Keratinocyte (primary cell): Measurements from ENCODE around the gene PHRF1. TPM values are rescaled to one million over a fixed set of nuclear protein-coding genes. Genes with fewer than 3 reads are reported as not detected.

Source experiments
- DNase-seq: peaks from one replicate; pipeline ENCODE4 v3.0.0-alpha.2; 2011; ENCODE audit warnings: low read depth, missing footprints, low spot score
- FAIRE-seq: peaks from 2 replicates; lab custom pipeline; 2011; peaks lifted over from hg19 to GRCh38; lab: Jason Lieb, UNC
- H2AFZ ChIP-seq: 2 replicates; pipeline ENCODE4 v1.6.0; 2012; ENCODE audit warnings: low read length, control low read depth, inconsistent platforms; ENCODE audit not compliant: control insufficient read depth
- H3K27ac ChIP-seq: 2 replicates; pipeline ENCODE4 v1.5.1; 2011; ENCODE audit warnings: low read length; ENCODE audit not compliant: control insufficient read depth, insufficient read depth
- H3K27me3 ChIP-seq: 3 replicates; pipeline ENCODE4 v1.6.0; 2011; ENCODE audit warnings: low read length; ENCODE audit not compliant: control insufficient read depth, insufficient read depth; ENCODE audit errors: extremely low read depth
- H3K36me3 ChIP-seq, 2 experiments: 2 replicates in 1 of 2; 3 replicates in 1 of 2; pipeline ENCODE4 v1.5.1; 2011; ENCODE audit warnings: low read length in 2 of 2, mild to moderate bottlenecking in 1 of 2; ENCODE audit not compliant: control insufficient read depth in 2 of 2, insufficient read depth in 2 of 2; ENCODE audit errors: extremely low read depth in 1 of 2
- H3K4me1 ChIP-seq: 3 replicates; pipeline ENCODE4 v1.5.1; 2011; ENCODE audit warnings: low read length; ENCODE audit not compliant: control insufficient read depth, insufficient read depth; ENCODE audit errors: extremely low read depth
- H3K4me2 ChIP-seq: 3 replicates; pipeline ENCODE4 v1.6.0; 2011; ENCODE audit warnings: low read depth, low read length; ENCODE audit not compliant: control insufficient read depth, insufficient read depth; ENCODE audit errors: extremely low read depth
- H3K4me3 ChIP-seq, 3 experiments: fragments of 200-600 bp in 1 of 3; sonication (generic) in 1 of 3; 2 replicates in 2 of 3; 3 replicates in 1 of 3; pipeline ENCODE4 v1.5.1; 2011 to 2016; ENCODE audit warnings: low read length in 3 of 3, mild to moderate bottlenecking in 3 of 3, control low read depth in 2 of 3, inconsistent platforms in 1 of 3, low read depth in 1 of 3, mixed read lengths in 1 of 3, mixed run types in 1 of 3, moderate library complexity in 1 of 3; ENCODE audit not compliant: control insufficient read depth in 2 of 3, insufficient read depth in 2 of 3; ENCODE audit errors: extremely low read depth in 1 of 3
- H3K79me2 ChIP-seq: 2 replicates; pipeline ENCODE4 v1.6.0; 2012; ENCODE audit warnings: low read length; ENCODE audit not compliant: control insufficient read depth, insufficient read depth
- H3K9ac ChIP-seq: 3 replicates; pipeline ENCODE4 v1.6.0; 2011; ENCODE audit warnings: low read length; ENCODE audit not compliant: control insufficient read depth, insufficient read depth; ENCODE audit errors: extremely low read depth
- H3K9me1 ChIP-seq: 3 replicates; pipeline ENCODE4 v1.6.0; 2011; ENCODE audit warnings: low read length; ENCODE audit not compliant: control insufficient read depth, insufficient read depth; ENCODE audit errors: extremely low read depth
- H3K9me3 ChIP-seq: 2 replicates; pipeline ENCODE4 v1.5.1; 2012; ENCODE audit warnings: low read depth, low read length; ENCODE audit not compliant: control insufficient read depth
- H4K20me1 ChIP-seq: 3 replicates; pipeline ENCODE4 v1.6.0; 2011; ENCODE audit warnings: low read length; ENCODE audit not compliant: control insufficient read depth, insufficient read depth; ENCODE audit errors: extremely low read depth
- EZH2 ChIP-seq: IDR thresholded peaks from one replicate; pipeline ENCODE4 v1.6.1; 2012; ENCODE audit warnings: inconsistent platforms, mild to moderate bottlenecking, low read length, moderate library complexity
- dilution Hi-C: fragments of 300-500 bp; cut with MboI; formaldehyde crosslinking; loops from one replicate; pipeline ENCODE4 v1.7.0; 2020; ENCODE audit warnings: low sequenced_read_pairs; ENCODE audit not compliant: extremely low pct_ligation_motif_present
- polyA plus RNA-seq, 5 experiments: library from polyadenylated mRNA; depleted of rRNA in 3 of 5; stranded (reverse) in 3 of 5; stranded (forward) in 1 of 5; unstranded in 1 of 5; fragments of >200 nt; gene quantifications; 1 replicate in 1 of 5; 2 replicates in 3 of 5; 3 replicates in 1 of 5; pipeline versions ENCODE4 v1.2.1 to v1.2.3, GENCODE V29; 2011 to 2012; ENCODE audit warnings: missing spikeins in 2 of 5, low read depth in 1 of 5, low replicate concordance in 1 of 5
- TF ChIP-seq, protein P1 (sequence below), 3 experiments: IDR thresholded peaks in 1 of 3; conservative IDR thresholded peaks in 1 of 3; optimal IDR thresholded peaks in 1 of 3; 2 replicates in 2 of 3; 3 replicates in 1 of 3; pipeline versions ENCODE3 to v1.5.1; 2011; ENCODE audit warnings: low read length in 3 of 3, mild to moderate bottlenecking in 3 of 3, moderate library complexity in 2 of 3, control low read depth in 1 of 3, inconsistent platforms in 1 of 3; ENCODE audit not compliant: insufficient read depth in 2 of 3; ENCODE audit errors: extremely low read depth in 1 of 3

The PHRF1 gene
- polyA plus RNA-seq, 1 donor (not counting 4 experiments of a cell fraction or from before 2014, with no cell fraction given), result 10.7 TPM

DNA sequence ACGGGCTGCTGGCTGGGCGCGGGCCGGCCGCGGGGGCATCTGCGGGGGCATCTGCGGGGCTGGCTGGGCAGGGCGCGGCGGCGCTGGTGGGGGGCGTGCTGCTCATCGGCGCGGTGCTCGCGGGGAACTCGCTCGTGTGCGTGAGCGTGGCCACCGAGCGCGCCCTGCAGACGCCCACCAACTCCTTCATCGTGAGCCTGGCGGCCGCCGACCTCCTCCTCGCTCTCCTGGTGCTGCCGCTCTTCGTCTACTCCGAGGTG, 61.0 kb downstream of the PHRF1 start:
- H3K4me3 ChIP-seq, result no peak overlapping the region

DNA sequence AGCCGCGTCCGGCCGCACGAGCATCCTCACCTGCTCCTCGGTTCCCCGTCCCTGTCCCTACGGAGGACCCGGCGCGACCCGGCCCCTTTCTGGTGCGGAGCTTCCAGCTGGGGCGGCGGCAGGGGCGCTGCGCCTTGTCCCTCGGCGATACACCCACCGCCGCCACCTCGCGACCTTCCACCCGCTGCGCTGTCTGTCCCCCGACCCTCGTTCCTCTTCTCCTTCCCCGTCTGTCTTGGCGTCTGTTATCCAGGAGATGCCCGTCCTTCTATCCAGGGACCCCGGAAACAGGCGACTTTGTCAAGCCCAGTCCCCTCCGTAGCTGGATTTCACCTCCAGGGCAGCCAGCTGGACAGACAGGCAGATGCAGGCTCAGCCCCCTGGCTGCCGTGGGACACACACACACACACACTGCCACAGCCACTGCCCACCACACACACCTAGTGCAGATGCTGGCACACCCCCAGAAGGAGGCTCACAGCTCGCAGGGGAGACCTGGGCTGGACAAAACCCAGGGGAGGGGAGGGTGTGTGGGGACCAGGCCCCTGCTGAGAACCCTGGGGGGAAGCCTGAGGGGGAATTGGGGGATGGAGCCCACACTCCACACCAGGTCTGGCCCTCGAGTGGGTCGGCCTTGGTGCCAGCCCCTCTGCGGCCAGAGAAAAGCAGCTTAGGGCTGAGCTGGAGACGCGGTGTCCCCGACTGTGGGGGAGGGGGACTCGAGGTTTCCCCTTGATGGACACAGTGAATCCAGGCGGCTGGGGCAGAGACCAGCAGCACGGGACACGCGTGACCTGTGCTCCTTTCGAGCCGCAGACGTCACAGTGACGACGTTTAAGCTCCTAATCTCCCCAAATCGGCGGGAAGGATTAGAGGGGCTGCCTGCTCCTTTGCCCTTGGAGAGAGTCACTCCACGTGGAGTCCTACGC, 61.6 kb downstream of the PHRF1 start:
- FAIRE-seq, result no peak
- no peak overlapping the region for H3K4me2 ChIP-seq
- peaks cover 2% of the 10 kb centered on the region for H3K4me1 ChIP-seq
- no peaks in the 10 kb centered on the region for H4K20me1 ChIP-seq
- H3K9me1 ChIP-seq, result no peaks in the 10 kb centered on the region
- no peak overlapping the region for H3K4me3 ChIP-seq
- no peaks in the 10 kb centered on the region for H3K9me3 ChIP-seq
- H3K27ac ChIP-seq, result no peak overlapping the region
- TF ChIP-seq, protein P1, sequence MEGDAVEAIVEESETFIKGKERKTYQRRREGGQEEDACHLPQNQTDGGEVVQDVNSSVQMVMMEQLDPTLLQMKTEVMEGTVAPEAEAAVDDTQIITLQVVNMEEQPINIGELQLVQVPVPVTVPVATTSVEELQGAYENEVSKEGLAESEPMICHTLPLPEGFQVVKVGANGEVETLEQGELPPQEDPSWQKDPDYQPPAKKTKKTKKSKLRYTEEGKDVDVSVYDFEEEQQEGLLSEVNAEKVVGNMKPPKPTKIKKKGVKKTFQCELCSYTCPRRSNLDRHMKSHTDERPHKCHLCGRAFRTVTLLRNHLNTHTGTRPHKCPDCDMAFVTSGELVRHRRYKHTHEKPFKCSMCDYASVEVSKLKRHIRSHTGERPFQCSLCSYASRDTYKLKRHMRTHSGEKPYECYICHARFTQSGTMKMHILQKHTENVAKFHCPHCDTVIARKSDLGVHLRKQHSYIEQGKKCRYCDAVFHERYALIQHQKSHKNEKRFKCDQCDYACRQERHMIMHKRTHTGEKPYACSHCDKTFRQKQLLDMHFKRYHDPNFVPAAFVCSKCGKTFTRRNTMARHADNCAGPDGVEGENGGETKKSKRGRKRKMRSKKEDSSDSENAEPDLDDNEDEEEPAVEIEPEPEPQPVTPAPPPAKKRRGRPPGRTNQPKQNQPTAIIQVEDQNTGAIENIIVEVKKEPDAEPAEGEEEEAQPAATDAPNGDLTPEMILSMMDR (optimal IDR thresholded peaks at IDR 0.05 in 1 of 3, IDR thresholded peaks at IDR 0.05 in 1 of 3, conservative IDR thresholded peaks at IDR 0.05 in 1 of 3; ENCODE audit: extremely low read depth in 1 of 3, insufficient read depth in 2 of 3, low read length in 3 of 3), result no peak
- no peak for TF ChIP-seq EZH2
- H3K79me2 ChIP-seq, result no peaks in the 10 kb centered on the region
- H3K36me3 ChIP-seq, result peaks cover 0 to 1% of the 10 kb centered on the region in 2 experiments
- no peak for DNase-seq
- H2AFZ ChIP-seq, result no peak overlapping the region
- peaks cover 28% of the 10 kb centered on the region for H3K27me3 ChIP-seq
- dilution Hi-C loops, result no loop called here
- H3K9ac ChIP-seq, result no peak overlapping the region

More for the DNA sequence above, 61.0 kb downstream of the PHRF1 start:
- Histone ChIP-seq H3K27me3 (peaks cover 28% of the 10 kb centered on the region), H3K36me3 (peaks cover 0 to 3% of the 10 kb centered on the region in 2 experiments), H3K9me1 (no peaks in the 10 kb centered on the region), H3K4me1 (no peaks in the 10 kb centered on the region), H4K20me1 (no peaks in the 10 kb centered on the region), H3K4me2 (no peak overlapping the region), H2AFZ (no peak overlapping the region), H3K27ac (no peak overlapping the region), H3K9me3 (no peaks in the 10 kb centered on the region), H3K79me2 (no peaks in the 10 kb centered on the region), H3K9ac (no peak overlapping the region)
- no peak for FAIRE-seq
- dilution Hi-C loops, result no loop called here
- TF ChIP-seq, protein P1 (optimal IDR thresholded peaks at IDR 0.05 in 1 of 3, IDR thresholded peaks at IDR 0.05 in 1 of 3, conservative IDR thresholded peaks at IDR 0.05 in 1 of 3; ENCODE audit: extremely low read depth in 1 of 3, insufficient read depth in 2 of 3, low read length in 3 of 3), result no peak
- TF ChIP-seq EZH2, result no peak
- DNase-seq, result no peak
